Brain pericyte (primary cell): ENCODE data around the gene CASZ1.

Experiments
- DNase-seq: peaks from one replicate; pipeline ENCODE4 v3.0.0-alpha.2; 2012; ENCODE audit warnings: low read depth, low spot score

CASZ1 gene

DNA sequence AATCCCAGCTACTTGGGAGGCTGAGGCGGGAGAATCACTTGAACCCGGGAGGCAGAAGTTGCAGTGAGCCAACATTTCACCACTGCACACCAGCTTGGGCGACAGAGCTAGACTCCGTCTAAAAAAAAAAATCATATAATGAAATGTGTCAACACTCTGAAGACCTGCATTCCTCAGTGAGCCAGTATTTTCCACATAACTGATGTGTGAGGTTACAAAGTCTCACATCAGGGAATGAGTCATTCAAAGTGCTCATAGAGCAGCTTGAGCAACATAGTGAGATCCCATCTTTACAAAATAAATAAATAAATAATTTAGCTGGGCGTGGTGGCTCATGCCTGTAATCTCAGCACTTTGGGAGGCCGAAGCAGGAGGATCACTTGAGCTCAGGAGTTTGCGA lies 65.5 kb downstream of the CASZ1 start:
- DNase-seq = no peak

DNA sequence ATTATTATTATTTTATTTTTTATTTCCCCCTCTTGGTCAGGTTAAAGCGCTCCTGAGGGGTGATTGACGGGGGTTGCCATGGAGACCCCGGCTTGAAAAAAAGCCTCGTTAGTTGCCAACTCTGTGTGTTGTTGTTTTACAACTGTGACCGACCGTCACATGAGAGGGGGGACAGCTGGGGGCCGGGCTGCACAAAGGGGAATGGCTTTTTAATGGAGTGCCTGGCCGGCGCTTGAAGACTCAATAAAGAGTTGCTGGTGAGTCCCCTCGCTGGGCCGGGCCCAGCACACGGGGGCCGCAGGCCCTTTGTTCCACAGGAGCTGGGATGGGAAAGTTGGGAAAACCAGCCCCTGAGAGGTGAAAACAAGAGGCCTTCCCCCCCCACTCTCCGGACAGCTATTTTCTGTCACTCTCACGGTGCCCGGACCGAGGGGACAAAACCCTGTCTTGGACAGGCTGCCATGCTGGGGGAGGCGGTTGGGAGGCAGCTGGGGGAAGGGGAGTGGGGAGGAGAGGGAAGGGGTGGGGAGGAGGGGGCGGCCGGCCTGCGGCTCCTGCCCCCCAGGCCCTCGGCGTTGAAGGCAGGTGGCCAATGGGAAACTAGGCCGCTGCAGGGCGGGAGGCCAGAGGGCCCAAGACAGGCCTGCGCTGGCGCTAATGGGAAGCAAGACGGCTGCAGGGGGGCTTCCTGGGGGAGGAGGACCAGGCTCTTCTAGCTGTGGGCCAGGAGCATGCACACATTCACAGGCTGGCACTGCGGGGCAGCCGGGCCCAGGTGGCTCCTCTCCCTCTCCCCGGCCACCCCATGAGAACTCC lies 67.6 kb downstream of the CASZ1 start:
- no peak for DNase-seq

DNA sequence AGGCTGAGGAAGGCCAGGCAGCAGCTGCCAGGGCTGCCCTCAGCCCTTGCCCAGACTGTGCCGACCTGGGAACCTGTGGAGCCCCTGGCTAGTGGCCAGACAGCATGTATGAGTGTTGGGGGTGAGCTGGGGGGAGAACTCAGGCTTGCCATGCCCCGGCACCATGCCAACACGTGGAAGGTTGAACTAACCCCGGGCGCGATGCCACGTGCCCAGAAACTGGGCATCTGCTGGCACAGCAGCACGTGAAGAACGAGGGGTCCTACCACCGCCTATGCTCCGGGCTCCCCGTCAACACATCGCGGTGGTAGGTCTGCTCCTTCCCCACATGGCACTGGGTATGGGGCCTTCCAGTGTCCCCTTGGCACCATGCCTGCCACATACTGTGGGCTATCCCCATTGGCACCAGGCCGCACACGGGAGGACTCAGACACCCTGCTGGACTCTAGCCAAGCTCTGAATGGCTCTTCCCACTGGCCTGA lies 68.7 kb downstream of the CASZ1 start:
- DNase-seq = no peak

DNA sequence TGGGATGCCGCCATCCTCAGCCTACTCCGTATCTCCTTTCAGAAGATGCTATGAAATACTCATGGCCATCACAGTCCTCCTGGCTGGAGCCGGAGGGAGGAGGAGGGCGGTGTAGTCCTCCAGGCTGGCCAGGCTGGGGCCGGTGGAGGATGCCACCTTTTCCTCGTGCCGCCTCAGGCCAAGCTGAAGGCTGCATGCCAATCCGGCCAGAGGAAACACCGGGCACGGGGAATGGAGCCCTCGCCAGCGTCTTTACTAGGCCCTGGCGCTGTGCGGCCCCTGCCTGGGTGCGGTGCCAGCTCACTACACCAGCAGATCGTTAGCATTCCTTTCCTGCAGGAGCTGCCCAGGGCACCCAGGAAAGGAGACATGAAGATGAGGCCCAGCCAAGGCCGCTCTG lies 70.1 kb downstream of the CASZ1 start:
- no peak for DNase-seq

DNA sequence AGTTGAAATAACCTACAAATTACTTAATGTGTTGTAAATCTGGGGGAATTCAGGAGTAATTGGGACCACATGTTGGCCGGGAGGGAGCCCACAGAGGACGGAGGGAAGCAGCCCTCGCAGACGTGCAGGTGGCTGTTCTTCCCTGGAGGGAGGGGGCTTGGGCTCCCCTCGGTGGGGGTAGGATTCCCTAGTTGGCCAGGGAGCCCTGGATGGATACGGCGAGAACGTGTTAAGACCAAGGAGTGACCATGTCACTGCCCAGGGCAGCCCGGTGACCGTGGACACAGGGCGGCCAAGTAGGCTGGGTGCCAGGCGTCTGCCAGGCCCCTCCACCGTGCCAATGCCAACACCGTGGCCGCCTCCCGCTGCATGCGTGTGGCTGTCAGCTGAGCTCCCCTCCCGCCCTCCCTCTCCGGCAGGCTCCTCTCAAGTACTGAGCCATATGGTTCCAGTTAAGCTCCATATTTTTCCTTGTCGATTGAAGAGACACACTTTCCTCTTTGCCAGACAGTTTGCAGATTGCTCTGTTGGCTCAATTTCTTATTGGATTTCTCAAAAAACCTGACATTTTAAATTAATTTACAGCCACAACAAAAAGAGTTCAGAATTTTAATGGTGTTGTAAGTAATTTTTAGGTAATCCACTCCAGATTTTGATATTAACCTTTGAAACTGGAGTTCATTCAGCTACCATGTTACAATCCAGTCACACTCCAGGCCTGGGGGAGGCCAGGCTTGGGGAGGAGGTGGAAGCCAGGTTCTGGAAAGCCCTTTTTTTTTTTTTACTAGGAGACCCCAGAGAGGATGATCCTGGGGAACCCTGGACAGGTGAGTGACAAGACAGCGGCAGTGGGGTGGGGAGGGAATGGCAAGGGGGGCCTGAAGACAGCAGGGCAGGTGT lies 71.2 kb downstream of the CASZ1 start:
- no peak for DNase-seq

DNA sequence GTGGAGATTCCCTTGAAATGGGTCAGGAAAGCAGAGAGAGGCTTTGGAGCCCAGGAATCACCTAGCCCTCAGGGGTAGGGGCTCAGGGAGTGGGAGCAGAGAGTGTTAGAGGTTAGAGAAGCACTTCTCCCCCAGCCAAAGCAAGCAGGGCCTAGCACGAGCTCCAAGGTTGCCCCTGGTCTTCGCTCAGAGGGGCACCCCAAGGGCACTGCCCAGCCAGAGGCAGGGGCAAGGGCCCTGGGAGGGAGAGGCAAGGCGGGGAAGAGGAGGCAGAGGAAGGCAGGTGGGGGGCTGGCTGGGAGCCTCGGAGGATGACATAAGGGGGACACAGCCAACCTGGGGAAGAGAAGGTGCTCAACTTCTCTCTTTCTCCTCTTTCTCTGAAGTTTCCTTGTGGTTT lies 71.9 kb downstream of the CASZ1 start:
- DNase-seq = no peak

DNA sequence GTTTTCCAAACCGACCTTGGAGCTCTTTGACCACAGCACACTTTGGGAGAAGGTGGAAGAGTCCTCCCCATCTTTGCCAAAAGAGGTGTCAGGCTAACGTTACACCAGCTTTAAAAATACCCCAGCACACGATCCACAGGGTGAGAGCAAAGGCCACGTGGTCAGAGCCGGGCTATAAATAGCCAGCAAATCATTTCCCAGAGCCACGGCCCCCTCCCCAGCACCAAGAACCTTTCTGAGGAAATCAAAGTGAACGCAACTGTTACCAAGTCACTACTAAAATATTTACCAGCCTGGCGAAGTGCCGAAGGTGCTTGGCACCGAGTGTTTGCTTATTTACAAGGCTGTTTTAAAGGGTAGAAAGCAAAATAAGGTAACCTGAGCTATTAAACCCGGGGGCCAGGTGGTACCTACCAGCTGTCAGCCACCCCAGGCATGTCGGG lies 72.4 kb downstream of the CASZ1 start:
- DNase-seq = no peak

DNA sequence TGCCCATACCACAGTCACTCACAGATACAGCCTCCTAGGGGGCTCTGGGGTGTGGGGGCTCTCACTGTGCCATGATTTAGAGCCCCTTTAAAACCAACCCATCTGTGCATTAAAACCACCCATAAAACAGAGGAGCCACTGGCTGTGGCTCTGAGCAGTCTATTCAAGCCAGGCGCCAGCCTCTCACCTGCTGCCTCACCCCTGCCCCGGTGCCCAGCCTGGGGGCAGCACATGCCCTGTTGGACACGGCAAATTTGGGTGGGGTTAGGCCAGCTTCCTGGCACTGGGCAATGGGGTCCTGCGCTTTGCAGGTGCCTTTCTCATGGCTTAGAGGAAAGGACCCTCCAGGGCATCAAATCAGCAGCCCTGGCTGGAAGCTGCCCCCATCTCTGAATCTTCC lies 73.1 kb downstream of the CASZ1 start:
- DNase-seq = no peak

DNA sequence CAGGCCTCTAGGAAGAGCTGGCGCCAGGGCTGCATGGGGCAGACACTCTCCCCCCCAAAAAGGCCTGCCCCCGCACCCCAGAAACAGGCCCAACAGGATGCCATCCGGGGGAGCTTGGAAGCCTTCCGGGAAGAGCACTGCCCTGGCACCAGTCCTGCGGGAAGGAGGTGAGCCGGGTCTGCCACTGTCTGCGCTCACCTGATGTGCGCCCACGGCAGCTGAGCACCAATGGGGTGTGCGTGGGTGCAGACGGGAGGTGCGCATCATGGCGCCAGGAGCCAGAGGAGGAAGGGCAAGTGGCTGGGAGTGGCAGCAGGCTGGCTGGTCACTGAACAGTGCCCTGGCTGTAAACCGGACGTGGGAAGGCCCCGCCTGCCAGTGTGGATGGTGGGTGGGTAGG lies 73.6 kb downstream of the CASZ1 start:
- no peak for DNase-seq

DNA sequence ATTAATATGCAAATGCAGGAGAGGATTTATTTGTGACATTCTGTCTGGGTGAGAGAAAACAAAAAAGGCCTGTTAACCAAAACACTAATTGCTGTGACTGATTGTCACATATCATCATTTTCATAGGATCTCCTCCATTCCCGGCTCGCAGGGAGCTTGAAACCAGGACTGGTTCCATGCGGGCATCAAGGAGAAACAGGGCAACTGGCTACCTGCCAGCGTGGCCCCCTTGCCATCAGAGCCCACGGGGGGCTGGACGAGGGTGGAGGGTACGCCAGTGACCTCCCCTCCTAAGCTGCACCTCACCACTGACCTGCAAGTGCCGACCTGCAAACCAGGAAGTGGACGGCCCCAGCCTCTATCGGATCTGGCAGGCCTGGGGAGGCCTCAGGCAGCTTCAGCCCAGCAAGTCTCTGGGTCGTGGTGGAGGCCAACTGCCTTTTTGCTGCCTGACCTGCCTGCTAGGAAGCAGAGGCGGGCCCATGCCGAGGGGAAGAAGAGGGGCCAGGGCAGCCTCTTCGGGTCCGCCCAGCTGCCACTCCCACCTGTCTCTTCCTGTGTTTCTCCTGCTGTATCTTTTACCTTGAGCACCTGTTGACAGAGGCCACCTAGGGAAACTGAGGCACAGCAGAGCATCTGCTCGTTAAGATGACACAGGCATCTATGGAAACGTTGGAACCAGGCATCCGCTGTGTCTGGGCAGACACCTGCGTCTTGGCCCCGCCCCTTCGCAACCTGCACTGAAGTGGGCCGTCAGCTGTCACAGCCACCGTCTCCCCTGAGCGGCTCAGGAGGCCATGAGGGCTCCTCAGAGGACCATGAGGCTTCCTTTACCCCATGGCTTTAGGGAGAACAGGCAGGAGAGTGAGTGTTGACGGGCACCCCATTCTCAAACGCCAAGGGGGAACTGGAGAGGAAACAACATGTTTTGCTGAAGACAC lies 74.8 kb downstream of the CASZ1 start:
- DNase-seq = no peak

DNA sequence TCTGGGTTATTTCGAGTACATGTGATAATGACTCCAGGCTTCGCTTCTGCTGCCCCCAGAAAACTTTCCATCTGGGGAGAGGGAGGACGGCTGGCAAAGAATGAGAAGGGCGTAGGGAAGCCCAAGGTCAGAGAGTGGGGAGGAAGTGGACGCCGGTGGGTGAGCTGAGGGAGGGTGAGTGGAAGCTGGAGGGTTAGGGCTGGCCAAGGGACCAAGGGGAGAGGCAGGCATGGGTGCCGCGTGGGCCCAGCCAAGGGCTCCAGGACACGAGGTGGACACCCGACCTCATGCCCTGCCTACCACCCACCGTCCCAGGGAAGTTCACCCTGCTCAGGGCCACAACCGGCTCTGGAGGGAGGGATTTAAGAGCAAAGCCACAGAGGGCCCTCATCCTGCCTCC lies 75.8 kb downstream of the CASZ1 start:
- no peak for DNase-seq

DNA sequence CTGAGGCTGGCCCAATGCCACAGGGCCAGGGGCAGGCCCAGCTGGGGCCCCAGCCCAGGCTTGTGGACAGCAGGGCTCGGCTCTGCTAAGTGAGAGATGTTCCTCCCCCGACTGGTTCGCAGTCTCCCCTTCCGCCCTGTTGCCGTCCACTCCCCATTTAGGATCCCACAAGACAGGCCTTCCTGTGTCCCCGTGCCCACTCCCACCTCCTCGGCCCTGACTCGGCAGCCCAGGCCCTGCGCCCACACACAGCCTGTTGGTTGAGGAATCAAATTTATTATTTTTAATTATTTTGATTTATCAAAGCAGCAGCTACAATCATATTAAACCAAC lies 78.4 kb downstream of the CASZ1 start:
- no peak for DNase-seq

DNA sequence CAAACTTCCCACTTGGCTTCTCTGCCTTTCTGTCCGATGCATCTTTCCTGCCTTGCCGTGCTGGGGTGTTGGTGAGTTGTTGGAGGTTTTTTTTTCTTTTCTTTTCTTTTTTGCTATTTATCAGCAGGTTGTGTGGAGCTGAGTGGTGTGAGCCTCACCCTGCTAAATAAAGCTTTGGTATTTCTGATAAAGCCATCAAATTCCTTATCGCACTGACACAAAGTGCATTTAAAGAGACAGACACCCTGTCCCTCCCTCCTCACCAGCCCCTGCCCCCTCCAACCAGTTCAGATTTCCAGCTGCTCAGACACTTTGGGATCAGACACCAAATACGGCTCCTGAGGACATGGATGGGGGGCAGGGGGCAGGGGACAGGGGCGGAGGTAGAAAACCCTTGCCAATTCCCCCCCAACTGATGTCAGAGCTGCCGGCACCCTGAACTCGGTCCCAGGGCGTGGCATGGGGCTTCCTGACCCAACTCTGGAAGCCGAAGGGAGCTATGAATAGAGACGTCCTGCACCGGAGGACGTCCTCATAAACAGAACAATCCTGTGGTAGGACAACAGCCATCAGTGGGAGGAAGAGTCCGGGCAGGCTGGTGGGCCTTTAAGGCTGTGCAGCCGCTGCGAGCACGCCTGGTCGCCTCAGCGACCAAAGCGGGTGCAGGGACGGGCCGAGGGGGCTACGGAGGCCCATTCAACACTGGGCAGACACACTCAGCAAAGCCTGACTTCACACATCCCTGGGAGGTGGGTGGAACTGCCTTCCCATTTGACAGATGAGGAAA lies 79.0 kb downstream of the CASZ1 start:
- no peak for DNase-seq

DNA sequence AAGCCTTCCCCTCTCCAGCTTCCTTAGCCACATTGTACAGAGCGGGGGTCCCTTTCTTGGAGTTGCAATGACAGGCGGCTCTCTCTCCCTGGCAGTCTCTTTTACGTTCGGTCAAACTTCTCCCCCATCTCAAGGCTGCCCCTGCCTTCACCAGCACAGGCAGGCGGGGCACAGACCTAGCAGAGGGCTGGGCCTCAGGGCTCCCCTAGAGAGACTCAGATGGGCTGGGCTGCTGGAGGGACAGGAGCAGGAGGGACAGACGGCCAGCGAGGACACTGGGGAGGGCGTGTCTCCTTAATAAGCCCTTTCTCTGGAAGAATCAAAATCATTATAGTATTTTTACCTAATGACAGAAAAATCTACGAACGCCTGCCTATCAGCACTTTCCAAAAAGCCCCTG lies 79.6 kb downstream of the CASZ1 start:
- no peak for DNase-seq

DNA sequence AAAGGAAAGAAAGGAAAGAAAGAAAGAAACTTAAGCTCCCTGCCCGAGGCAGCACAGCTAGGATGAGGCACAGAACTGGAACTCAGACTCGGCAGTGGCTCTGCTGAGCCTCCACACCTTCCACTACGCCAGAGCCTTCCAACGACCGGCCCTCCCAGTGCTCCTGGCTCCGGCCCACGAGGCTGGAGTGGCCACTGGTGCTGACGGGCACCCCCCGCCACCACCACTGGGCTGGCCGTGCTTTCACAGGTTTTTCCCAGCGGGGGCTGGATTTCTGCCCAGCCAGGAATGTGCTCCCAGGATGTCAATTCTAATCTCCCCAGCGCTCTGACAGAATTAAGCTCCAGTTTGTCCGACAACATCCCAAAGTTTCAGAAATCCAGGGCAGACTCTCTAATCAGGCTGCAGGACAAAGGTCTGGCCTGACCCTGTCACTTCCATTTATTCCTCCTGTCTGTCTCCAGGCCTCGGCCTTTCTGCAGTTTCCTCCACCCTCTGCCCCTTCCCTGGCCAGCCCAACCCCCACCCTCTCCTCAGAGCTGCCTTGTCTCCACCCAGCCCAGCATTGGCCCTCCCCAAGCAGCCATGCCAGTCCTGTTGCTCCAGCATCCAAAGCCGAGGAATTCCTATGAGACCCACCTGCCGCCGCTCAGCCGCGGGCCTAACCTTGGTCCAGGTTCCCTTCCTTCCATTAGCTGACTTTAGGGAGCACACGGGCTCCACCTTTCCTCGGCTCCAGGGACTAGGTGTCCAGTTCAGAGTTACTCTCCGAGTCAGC lies 81.9 kb downstream of the CASZ1 start:
- no peak for DNase-seq

DNA sequence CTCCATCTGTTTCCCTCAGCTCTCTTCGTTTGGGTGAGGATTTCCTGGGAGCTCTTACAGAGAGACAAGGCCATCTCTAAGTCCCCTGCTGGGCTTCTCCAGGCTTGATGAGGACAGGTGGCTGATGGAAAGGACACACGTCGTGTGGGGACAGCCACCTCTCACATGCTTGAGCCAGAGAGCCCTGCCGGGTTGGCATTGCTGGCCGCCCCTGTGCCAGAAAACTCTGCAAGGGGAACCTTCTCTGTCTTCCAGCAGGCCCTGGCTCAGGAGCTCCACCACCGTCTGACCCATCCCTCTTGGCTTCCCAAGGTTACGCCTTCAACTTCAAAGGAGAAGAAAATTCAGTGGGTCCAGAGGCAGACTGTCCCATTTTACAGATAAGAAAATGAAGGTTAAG lies 82.8 kb downstream of the CASZ1 start:
- DNase-seq = no peak

DNA sequence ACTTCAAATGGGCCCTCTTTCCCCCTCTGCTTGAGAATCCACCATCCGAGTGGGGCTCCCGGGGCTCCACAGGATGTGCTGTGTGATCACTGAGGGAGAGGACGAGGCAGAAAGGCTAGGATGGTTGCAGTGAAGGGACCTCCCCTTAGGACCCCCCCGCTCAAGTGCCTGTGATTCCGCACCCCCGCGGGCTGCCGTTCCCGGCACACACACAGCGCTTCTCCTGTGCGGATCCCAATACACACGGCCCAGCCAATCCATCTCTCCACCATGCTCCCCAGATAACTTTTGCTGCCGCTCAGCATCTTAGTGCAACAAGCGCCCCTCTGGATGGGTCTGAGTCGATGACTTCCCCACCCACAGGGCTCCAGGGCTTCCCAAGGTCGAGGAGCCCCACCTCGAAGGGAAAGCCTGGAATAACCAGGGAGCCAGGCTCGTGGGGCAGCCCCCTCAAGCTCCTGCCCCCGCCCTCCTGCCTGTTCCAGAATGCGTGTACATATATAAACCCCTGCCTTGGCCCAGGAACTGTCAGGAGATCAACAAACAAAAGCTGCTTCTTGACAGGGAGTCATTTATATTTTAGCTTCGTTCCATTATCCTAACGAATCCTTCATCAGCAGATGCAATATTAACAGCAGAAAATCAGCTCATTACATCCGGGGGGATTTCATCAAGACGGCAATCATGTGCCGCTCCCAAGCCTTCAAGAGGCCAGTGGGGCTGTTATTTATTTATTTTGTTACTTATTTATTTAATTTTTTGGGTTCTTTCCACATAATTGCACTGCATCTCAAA lies 83.7 kb downstream of the CASZ1 start:
- no peak for DNase-seq

DNA sequence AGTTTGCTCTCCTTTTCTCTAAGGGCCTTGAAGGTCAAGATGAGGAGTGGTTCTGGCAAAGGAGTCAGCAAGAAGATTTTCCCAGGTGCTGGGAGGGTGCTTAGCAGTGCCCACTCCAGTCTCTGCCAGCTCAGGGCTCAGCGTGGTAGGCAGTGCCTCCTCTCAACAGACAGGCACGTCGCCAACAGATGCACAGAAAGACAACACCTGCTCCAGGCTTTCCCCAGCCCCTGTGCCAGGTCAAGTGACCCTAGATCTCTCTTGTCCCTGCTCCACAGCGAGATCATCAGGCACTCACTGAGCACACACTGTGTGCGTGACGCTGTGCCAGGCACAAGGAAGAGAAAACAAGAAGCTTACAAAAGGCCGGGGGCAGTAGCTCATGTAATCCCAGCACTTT lies 86.0 kb downstream of the CASZ1 start:
- no peak for DNase-seq

DNA sequence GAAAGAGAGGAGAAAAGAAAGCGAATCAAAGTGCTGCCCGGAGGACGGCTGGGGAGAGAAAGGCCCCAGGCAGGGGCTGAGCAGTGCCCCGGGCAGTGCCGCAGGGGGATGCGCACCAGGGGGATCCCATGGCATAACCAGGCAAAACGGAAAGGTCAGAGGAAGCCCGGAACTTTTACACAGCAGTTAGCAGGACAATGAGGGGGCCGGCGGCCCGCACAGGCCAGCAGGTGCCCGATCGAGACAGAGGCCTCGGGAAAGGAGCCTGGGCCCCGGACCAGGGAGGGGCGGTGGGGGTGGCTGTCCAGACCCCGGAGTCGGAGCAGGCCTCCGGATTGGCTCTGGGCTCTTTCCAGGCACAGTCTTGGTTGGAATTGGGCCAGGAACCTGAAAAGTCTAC lies 86.8 kb downstream of the CASZ1 start:
- no peak for DNase-seq
